Raji (cell line): Measurements from ENCODE around the gene EIF4A2.
A peak's percentile ranks its signal among the peaks of the same experiment; 100 is the strongest.

Experiments used
- POLR2A ChIP-seq: IDR thresholded peaks from 2 replicates; pipeline ENCODE4 v1.6.1; 2011; ENCODE audit warnings: low read depth, low read length, control low read depth; ENCODE audit not compliant: insufficient read depth

The EIF4A2 gene

DNA sequence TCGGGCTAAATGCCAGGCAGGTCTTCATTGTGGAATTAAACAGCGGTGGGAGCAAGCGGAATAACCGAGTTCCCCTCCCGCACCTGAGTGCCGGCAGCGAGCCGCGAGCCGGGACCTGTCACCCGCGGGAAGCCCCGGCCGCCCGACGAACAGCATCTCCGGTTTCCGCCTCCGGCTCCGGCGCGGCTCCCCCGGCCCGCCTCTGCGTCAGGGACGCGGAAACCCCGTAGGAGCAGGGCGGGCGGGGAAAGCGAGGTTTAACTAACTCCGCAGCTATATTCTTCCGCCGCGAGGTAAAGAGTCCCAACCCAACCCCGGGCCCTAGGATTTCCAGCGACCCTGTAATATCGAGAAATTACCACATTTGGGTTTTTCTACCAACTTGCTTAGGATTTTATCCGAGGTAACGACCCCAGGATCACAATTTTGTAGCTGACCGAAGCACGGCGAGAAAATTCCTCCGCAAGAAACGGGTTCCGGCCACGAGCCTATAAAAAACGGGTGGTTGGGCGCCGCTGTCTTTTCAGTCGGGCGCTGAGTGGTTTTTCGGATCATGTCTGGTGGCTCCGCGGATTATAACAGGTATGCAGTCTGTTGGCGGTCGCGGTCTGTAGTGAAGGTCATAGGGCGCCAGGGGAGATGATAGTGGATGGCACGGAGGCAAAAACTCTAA lies at the start of gene EIF4A2:
EIF4A2 (plus strand) TSS at position 520 of the 673 bp plus-strand sequence; CDS start at position 554, 34 bp downstream.
- TF ChIP-seq POLR2A, result peak; percentile 98

DNA sequence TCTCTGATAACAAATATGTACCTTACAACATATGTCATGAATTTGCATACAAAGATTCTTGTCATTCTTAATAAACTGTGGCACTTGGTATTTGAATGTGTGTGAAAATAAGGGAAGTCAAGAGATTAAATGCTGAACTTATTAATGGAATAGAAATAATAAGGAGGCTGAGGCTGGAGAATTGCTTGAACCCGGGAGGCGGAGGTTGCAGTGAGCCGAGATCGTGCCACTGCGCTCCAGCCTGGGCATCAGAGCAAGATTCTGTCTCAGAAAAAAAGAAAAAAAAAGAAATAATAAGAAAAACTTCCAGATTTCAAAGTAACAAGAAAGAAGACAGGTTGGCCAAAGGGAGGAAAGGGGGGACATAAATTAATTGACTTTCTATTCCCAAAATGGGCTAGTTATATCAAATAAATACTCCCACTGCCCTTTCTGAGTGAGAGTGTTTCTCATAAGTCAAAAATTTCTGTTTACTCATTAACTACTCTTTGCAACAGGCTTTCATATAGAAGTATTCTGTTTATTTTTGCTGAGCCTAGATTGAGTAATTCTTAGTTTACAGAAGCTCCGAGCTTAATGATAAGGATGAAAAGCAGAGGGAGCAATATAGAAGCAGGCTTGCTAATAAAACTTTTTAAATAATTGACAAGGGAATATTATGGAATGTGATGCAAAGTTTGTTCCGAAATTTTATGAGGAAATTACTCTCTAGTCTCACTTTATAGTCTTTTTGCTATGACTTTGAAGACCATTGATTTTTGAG lies 40.6 kb upstream of the EIF4A2 start:
- no peak for TF ChIP-seq POLR2A

DNA sequence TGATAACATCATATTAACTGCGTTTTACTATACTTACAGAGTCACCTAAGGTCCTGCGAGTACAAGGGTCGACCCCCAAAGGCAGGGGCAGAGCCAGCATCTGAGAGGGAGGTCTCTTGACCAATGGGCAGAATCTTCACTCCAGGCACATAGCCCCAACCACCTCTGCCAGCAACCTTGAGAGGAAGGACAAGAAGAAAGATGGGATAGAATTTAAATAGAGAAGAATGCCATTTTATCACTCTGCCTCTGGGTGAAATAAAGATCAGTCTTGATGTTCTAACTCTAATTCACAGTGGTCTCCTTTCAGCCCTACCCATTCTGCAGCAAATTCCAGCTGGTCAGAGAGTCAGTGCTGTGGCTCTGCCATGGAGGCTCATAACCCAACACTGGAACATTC lies 39.7 kb upstream of the EIF4A2 start:
- no peak for TF ChIP-seq POLR2A

DNA sequence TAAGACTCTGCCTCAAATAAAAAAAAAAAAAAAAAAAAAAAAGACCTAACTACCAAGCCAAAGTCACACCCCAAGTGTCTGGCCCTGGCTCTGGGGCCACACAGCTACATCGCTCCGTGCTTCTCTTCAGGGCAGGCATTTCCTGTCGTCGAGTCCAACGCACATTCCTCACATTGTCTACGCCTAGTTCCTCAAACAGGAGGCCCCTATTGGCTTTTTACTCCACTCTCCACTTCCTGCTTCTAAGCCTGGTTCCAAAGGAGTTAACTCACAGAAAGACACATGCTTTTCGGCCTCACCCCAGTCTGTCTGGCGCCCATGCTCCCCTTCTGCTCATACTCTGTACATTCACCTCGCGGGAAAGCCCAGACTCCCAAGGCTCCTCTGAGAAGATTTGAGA lies 37.4 kb upstream of the EIF4A2 start:
- no peak for TF ChIP-seq POLR2A

DNA sequence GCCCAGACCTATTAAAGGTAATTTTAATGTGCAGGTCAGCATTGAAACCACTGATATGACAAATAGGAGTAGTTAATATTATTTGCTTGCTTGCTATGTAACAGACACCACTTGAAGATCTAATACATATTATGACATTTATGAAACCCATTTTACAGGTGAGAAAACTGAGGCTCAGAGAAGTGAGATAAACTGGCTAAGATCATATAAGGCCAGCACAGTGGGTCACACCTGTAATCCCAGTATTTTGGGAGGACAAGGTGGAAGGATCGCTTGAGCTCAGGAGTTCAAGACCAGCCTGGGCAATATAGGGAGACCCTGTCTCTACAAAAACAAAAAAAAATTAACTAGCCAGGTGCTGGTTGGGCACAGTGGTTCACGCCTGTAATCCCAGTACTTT lies 33.1 kb upstream of the EIF4A2 start:
- TF ChIP-seq POLR2A, result no peak

DNA sequence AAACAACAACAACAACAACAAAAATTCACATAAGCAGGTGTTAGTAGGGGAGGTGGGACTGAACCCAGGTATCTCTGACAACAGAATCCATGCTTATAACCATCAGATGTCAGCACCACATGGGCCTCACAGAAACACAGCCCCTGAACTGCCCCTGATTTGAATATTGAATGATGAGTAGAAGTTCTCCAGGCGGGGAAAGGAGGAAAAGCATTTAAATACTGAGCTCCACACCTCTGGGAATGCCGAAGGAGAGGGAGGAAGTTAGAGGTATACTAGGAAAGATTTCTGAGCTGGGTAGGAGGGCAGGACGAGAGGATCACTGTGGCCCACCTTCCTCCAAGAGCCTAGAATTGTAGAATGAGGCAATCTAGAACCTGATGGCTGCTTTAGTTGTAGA lies 31.9 kb upstream of the EIF4A2 start:
- no peak for TF ChIP-seq POLR2A

DNA sequence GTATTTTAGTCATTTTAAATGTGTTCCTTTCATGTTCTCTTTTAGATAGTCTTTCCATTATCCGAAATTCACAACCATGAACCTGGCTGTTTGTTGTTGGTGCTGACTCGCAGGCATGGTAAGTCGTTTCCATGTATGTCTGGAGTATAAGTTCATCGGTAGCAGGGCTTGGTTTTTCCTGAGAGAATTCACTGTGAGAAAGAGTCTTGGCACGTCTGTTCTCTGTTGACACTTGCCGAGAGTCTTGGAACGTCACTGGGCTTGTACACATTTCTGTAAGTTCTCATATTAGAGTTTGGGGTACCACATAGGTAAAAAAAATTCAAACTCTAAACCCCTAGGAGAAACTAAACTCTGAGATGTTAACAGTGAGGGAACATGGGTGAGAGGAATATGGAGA lies 29.4 kb upstream of the EIF4A2 start:
- TF ChIP-seq POLR2A, result no peak

DNA sequence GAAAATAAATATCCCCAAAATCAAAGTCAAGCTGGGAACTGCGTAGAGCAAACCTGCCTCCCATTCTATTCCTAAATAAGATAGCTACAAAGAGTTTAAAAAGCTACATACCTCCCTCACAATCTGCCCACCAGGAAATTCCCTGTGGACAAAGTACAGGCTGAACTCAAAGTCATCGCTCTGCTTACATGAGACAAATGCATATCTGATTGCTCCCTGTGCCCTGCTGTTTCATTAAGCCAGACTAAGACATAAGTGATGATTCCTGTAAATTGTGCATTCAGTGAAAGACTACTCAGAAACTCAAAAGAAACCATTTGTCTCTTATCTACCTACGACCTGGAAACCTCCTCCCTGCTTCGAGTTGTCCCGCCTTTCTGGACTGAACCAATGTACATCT lies 28.5 kb upstream of the EIF4A2 start:
- no peak for TF ChIP-seq POLR2A

DNA sequence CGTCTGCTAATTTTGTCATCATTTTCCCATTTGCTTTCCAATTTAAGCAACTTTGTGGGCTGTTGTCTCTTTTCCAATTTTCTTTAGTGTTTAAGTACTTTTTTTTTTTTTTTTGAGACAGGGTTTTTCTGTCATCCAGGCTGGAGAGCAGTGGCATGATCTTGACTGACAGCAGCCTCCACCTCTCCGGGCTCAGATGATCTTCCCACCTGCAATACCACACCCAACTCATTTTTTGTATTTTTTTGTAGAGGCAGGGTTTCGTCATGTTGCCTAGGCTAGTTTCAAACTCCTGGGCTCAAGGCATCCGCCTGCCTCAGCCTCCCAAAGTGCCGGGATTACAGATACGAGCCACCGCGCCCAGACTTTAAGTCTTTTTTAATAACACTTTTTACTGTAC lies 26.2 kb upstream of the EIF4A2 start:
- no peak for TF ChIP-seq POLR2A

DNA sequence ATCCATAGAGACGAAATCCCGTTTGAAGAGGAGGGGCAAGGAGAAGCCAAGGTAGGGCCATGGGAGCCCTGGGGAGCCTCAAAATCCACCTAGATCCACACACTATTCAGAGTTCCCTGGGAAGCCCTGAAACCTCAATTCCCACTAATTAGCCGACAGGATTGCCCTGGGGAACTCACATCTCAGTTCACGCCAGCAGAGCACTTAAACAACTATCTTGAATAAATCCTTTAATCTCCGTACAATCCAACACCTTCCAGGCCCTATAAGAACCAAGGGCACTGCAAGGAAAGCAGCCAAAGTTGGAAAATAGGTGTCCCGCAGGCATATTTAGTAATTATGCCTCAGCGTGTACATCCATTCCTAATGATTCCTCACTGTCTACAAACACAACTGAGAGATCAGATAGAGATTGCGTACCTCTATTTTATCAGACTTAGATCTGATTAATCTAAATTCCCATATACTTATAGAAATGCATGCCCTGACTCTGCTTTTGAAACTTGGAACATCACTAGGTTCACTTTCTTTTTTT lies 25.6 kb upstream of the EIF4A2 start:
- TF ChIP-seq POLR2A, result no peak

DNA sequence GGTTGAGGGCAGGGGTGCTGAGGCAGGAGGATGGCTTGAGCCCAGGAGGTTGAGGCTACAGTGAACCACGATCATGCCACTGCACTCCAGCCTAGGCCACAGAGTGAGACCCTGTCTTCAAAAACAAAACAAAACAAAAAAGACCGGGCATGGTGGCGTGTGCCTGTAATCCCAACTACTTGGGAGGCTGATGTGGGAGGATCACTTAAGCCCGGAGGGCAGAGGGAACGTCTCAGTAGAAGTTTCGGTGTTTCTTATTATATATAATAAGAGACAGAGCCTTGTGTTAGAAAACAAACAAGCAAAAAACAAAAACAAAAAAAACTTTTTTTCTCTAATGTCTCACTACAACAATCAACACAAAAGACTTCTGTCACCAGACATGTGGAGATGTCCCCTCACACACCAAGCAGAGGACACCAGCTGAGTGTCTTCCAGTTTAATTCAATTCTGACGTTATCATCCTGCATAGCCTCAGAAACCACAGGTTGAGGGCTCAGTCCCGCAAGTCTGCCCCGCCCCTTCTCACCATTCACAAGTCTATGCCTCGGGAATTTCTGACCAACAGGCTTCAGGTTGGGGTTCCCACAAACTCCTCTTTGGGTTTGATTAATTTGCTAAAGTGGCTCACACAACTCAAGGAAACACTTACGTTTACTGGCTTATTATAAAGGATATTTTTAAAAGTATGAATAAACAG lies 24.0 kb upstream of the EIF4A2 start:
- TF ChIP-seq POLR2A, result no peak

DNA sequence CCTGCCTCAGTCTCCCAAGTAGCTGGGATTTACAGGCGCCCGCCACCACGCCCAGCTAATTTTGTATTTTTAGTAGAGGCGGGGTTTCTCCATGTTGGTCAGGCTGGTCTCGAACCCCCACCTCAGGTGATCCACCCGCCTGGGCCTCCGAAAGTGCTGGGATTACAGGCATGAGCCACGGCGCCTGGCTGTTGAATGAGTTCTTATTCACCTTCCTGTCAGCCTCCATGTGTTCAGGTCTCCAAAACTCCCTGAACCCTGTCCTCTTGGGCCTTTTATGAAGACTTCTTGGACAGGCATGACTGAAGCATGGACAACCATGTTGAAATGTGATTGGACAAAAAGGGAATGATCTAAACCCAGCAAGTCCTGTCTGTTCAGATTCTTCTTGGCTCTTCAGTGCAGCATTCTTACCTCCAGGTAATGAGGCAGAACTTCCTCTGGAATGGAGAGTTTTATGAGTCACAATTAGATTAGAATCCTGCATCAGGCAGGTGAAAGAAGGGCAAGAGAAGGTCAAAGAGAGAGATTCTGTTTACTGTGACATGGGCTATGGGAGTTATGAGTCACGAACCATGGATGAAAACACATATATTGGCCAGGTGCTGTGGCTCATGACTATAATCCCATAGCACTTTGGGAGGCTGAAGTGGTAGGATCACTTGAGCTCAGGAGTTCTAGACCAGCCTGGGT lies 23.1 kb upstream of the EIF4A2 start:
- no peak for TF ChIP-seq POLR2A

DNA sequence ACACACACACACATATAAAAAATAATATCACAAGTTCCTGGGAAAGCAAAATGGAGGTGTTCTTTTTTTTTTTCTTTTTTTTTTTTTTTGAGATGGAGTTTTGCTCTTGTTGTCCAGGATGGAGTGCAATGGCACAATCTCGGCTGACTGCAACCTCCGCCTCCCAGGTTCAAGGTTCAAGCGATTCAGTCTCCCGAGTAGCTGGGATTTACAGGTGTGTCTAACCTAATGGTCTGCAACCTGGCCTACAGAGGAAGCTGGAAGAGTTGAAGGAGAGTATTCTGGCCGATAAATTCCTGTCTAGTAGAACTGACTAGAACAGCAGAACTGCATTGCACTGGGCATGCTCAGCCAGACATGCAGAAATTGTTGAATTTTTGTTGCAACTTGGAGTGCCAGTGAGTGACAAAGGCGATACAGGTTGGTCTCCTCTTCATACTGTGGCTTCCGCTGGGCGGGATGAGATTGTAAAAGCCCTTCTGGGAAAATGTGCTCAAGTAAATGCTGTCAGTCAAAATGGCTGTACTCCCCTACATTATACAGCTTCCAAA lies 22.4 kb upstream of the EIF4A2 start:
- TF ChIP-seq POLR2A, result no peak

DNA sequence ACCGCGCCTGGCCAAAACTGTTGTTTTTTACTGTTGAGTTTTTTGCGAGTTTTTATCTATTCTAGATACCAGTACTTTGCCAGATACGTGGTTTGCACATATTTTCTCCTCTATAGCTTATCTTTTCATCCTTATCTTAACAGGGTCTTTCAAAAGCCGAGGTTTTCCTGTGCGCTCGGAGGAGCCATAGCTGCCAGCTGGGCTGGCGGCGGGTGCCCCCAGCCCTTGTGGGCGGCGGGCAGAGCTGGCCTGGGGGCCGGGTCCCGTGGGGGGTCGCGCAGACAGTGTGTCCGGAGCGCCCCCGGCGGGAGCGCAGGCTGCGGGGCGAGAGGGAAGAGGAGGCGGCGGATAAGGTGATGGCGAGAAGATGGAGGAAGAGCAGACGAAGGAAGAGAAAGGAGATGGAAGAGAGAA lies 11.1 kb upstream of the EIF4A2 start:
- TF ChIP-seq POLR2A, result no peak

DNA sequence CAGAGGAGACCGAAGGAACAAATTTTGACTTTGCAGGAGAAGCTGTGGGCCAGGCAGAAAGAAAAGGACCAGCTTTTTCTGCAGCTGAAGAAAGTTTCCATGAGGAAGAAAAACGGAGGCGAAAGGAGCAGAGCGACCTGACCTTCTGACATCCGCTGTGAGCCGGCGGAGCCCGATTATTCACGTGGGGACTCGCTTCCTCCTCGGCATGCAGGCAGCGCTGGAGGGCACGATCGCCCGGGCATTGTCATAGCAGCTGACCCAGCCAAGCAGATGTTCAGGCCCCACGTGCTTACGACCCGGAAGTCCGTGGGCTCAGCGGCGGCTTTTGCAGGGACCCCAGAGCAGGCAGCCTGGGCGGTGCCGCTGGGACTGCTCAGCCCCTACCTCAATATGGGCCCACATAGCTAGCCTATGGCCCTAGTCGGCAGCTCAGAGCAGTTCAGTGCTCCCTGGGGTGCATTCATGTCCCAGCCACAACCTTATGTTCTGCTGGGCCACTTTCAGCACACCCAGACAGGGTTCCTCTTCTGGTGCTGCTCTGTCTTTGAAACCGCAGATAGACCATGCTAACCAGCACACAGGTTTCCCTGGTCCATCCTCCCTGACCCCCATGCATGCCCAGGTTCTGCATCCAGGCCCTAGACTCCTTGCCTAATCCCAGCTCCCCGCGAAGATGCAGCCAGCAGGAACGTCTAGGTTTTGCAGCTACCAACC lies 10.5 kb upstream of the EIF4A2 start:
- peak; percentile 71 for TF ChIP-seq POLR2A

DNA sequence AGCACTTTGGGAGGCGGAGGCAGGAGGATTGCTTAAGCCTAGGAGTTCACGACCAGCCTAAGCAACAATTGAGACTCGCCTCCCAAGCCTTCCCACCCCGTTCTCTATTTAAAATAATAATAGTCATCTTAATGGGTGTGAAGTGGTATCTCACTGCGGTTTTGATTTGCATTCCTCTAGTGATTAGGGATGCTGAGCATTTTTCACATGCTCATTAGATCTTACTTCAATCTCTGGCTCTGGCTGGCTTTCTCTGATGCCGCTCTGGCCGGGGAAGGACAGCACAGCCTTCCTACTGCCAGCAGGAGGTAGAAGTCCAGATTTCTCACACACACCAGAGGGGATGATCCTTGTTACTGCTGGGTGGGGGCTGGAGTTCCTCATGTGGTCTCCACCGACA lies 7.4 kb upstream of the EIF4A2 start:
- TF ChIP-seq POLR2A, result no peak
